ENCODE results near the gene G6PD.
A peak's percentile ranks its signal among the peaks of the same experiment; 100 is the strongest.
"Not testable (repeated sequence)": the region's sequence is repeated elsewhere in the genome, so short reads cannot be mapped to it uniquely, and the experiment has no call there.

G6PD gene
- 30.1 to 60.9 reads per million in 2 experiments for total RNA-seq

- DNase-seq (ENCODE audit: low read depth) = peak; percentile 76
Observed at GRCh38 chrX:154546354-154547244, at the start of gene G6PD. G6PD (minus strand) TSS chrX:154546846; CDS start chrX:154546155, 691 bp downstream.

DNA sequence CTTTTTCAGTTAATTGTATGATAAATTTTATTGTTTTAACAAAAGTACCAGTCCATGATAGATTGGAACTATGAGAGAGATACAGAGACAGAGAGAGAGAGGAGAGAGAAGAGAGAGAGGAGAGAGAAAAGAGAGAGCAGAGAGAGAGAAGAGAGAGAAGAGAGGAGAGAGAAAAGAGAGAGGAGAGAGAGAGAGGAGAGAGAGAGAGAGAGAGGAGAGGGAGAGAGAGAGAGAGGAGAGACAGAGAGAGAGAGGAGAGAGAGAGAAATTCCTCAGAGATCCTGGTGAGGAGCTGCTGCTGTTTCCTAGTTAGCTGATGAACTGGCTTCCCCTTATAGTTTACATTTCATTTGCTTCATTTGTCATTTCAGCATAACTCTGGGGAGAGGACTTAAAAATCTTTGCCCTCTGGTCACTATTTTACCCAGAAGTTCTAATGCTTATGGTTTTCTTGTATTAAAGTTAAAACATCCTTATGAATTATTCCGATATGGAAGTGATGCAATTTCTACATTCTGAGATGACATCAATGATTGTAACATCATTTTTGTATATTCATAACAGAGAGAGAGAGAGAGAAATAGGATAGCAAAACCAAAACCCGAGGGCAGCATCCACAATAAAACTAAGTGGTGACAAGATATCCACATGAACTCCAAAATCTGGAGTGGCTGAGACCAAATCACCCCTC, 49.1 kb upstream of the G6PD start:
- DNase-seq (ENCODE audit: low read depth) = no peak

- DNase-seq (ENCODE audit: low read depth) = no peak
Observed at GRCh38 chrX:154594491-154594890, 47.8 kb upstream of the G6PD start.

GRCh38 chrX:154593201-154593600, 46.6 kb upstream of the G6PD start:
- DNase-seq (ENCODE audit: low read depth) = no peak

GRCh38 chrX:154592505-154592904, 45.9 kb upstream of the G6PD start:
- no peak for DNase-seq (ENCODE audit: low read depth)

- not testable (repeated sequence) for DNase-seq (ENCODE audit: low read depth)
Observed at GRCh38 chrX:154590415-154590814, 43.8 kb upstream of the G6PD start.

- DNase-seq (ENCODE audit: low read depth) = not testable (repeated sequence)
Observed at GRCh38 chrX:154584585-154585183, 38.0 kb upstream of the G6PD start, which contains the start of gene CTAG1A. CTAG1A (plus strand) TSS chrX:154585133; CDS start chrX:154585207, 74 bp downstream.

GRCh38 chrX:154582994-154583393, 36.3 kb upstream of the G6PD start:
- DNase-seq (ENCODE audit: low read depth) = not testable (repeated sequence)

DNA sequence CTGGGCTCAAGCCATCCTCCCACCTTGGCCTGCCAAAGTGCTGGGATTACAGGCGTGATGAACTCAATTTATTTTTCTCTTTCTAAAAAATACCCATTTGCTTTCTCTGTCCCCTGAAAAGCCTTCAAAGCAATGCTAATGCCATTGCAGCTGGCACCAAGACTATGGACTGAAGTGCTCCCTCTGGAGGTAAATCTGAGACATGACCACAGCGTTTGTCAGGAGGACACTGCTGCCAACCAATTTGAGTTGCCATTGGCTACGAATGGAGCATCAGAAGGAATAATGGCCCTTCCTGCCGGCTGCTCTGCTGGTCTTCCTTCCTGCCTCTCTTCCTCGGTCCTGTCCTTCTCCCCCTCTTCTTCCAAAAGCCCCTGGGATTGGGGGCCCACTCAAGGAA, 28.4 kb upstream of the G6PD start:
- DNase-seq (ENCODE audit: low read depth) = not testable (repeated sequence)

- DNase-seq (ENCODE audit: low read depth) = not testable (repeated sequence)
Observed at GRCh38 chrX:154573061-154573460, 26.4 kb upstream of the G6PD start.

DNA sequence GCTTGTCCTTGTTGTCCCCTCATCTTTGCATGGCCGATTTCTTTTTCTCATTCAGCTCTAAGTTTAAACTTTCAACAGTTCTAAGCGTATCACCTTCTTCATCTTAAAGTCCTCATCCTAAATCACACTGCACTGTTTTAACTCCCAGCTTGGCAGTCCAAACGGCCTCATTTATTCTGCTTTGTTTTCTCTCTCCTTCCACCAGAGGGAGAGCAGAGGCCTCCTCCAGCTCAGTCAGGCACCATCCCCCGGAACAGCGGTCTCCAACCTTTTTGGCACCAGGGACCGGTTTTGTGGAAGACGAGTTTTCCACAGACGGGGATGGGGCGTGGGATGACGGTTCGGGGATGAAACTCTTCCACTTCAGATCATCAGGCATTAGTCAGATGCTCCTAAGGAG, 23.7 kb upstream of the G6PD start:
- not testable (repeated sequence) for DNase-seq (ENCODE audit: low read depth)

DNA sequence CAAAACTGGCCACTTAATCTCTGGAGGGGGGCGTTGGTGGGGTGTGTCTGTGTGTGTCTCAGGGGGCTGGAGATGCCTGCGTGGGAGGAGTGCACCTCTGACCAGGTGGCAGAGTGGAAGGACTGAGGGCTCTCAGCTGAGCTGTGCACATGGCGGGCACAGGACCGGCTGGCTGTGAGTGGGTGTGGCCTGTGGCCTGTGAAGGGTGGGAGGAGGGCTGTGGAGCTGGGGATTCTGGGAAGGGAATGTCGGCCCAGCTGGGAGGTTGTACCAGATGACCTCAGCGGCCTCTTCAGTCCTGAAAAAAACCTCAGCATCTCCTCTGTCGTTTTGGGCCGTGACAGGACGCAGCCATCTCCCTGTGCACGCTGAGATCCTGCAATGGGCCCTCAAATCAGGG, 15.6 kb upstream of the G6PD start:
- DNase-seq (ENCODE audit: low read depth) = not testable (repeated sequence)

- DNase-seq (ENCODE audit: low read depth) = not testable (repeated sequence)
Observed at GRCh38 chrX:154560326-154560725, 13.7 kb upstream of the G6PD start.

- DNase-seq (ENCODE audit: low read depth) = not testable (repeated sequence)
Observed at GRCh38 chrX:154558896-154559295, 12.2 kb upstream of the G6PD start.

- not testable (repeated sequence) for DNase-seq (ENCODE audit: low read depth)
Observed at GRCh38 chrX:154558060-154558690, 11.5 kb upstream of the G6PD start.

- DNase-seq (ENCODE audit: low read depth) = not testable (repeated sequence)
Observed at GRCh38 chrX:154552112-154552806, 5.6 kb upstream of the G6PD start.

GRCh38 chrX:154549766-154550165, 3.1 kb upstream of the G6PD start:
- no peak for DNase-seq (ENCODE audit: low read depth)

- DNase-seq (ENCODE audit: low read depth) = no peak
Observed at GRCh38 chrX:154548028-154548316, 1.3 kb upstream of the G6PD start.

- peak; percentile 80 for DNase-seq (ENCODE audit: low read depth)
Observed at GRCh38 chrX:154547245-154548027, 790 bp upstream of the G6PD start, which contains the start of gene IKBKG. IKBKG (plus strand) TSS chrX:154547620; CDS start chrX:154552003, 4,383 bp downstream.

DNA sequence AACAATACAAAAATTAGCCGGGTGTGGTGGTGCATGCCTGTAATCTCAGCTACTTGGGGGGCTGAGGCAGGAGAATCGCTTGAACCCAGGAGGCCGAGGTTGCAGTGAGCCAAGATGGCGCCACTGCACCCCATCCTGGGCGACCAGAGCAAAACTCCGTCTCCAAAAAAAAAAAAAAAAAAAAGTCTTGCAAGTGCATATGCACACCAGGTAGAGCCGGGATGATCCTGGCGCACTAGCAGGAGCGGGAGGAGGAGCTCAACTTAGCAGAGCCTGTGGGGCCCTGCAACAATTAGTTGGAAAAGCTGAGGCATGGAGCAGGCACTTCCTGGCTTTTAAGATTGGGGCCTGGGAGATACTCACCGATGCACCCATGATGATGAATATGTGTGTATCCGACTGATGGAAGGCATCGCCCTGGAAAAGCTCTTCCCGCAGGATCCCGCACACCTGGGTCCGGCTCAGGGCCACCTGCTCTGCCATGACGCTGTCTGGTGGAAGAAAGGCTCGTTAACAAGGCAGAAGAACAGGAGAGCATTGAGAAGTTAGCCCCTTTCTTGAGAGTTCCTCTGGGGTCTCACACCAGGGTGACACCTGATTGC, 872 bp downstream of the G6PD start:
- DNase-seq (ENCODE audit: low read depth) = no peak

All from T follicular helper cell (primary cell).